ENCODE measurements around the gene DNASE1. TPM values are rescaled to one million over a fixed set of nuclear protein-coding genes. Genes with fewer than 3 reads are reported as not detected.

Gene DNASE1
- polyA plus RNA-seq, 1 of the 3 experiments (the other 2 are of a cell fraction), result 19.8 TPM

- H3K27me3 ChIP-seq (ENCODE audit: insufficient read depth), result no peaks in the 10 kb centered on the region
- H3K36me3 ChIP-seq (replicated peaks in 1 of 2; ENCODE audit: control insufficient read depth in 1 of 2, insufficient read depth in 2 of 2, low read length in 1 of 2), result peaks cover 4 to 35% of the 10 kb centered on the region in 2 experiments
- peaks cover 0 to 4% of the 10 kb centered on the region in 2 experiments; a peak in 1 of 4 replicates for H3K4me1 ChIP-seq (ENCODE audit: control insufficient read depth in 1 of 2, insufficient read depth in 2 of 2, low read depth in 1 of 2, low read length in 1 of 2)
- no peak overlapping the region for H3K4me2 ChIP-seq
- H3K9me2 ChIP-seq, result no peaks in the 10 kb centered on the region
- 89% methylated on average over 17 of the region's 18 CpGs for WGBS (ENCODE audit: low lambda C conversion rate)
- no peaks in the 10 kb centered on the region for H3F3A ChIP-seq (replicated peaks; ENCODE audit: insufficient read depth)
- no peaks in the 10 kb centered on the region for H3K9me3 ChIP-seq
- no peak overlapping the region for H3K27ac ChIP-seq (ENCODE audit: low read depth in 2 of 2, low read length in 1 of 2)
- TF ChIP-seq REST (IDR thresholded peaks at IDR 0.05; ENCODE audit: low read depth, low read length), result no peak
- no peak for TF ChIP-seq CHD2 (IDR thresholded peaks at IDR 0.05; ENCODE audit: low read length, partially characterized antibody)
- TF ChIP-seq RFX5 (IDR thresholded peaks at IDR 0.05; ENCODE audit: low read length), result no peak
- H4K20me1 ChIP-seq (ENCODE audit: insufficient read depth), result no peaks in the 10 kb centered on the region
- no peak overlapping the region for H2AFZ ChIP-seq (ENCODE audit: low read depth)
- no peak for DNase-seq
- no peak overlapping the region for H3K4me3 ChIP-seq (ENCODE audit: low read depth in 2 of 2, low read length in 1 of 2)
- CTCF ChIA-PET, result no interaction called here
- POLR2A ChIA-PET, result no interaction called here
- no peaks in the 10 kb centered on the region for H3K79me2 ChIP-seq (ENCODE audit: insufficient read depth)
- no peak overlapping the region for H3K9ac ChIP-seq
Measured at GRCh38 chr16:3651461-3652372, 2.8 kb upstream of the DNASE1 start.

- Histone ChIP-seq H3K4me1 (ENCODE audit: control insufficient read depth in 1 of 2, insufficient read depth in 2 of 2, low read depth in 1 of 2, low read length in 1 of 2) (peaks cover 0 to 4% of the 10 kb centered on the region in 2 experiments; a peak in 1 of 4 replicates), H3K27me3 (ENCODE audit: insufficient read depth) (no peaks in the 10 kb centered on the region), H2AFZ (ENCODE audit: low read depth) (no peak overlapping the region), H3K36me3 (replicated peaks in 1 of 2; ENCODE audit: control insufficient read depth in 1 of 2, insufficient read depth in 2 of 2, low read length in 1 of 2) (peaks cover 4 to 44% of the 10 kb centered on the region in 2 experiments), H3K4me2 (no peak overlapping the region), H3K4me3 (ENCODE audit: low read depth in 2 of 2, low read length in 1 of 2) (no peak overlapping the region), H3K9ac (no peak overlapping the region), H3K79me2 (ENCODE audit: insufficient read depth) (no peaks in the 10 kb centered on the region), H3K27ac (ENCODE audit: low read depth in 2 of 2, low read length in 1 of 2) (no peak overlapping the region; a peak in 1 of 4 replicates), H3K9me3 (no peaks in the 10 kb centered on the region), H3F3A (replicated peaks; ENCODE audit: insufficient read depth) (no peaks in the 10 kb centered on the region), H4K20me1 (ENCODE audit: insufficient read depth) (no peaks in the 10 kb centered on the region), H3K9me2 (no peaks in the 10 kb centered on the region)
- no peak for TF ChIP-seq TEAD4 (IDR thresholded peaks at IDR 0.05; ENCODE audit: borderline replicate concordance, insufficient read depth)
- TF ChIP-seq RXRA (IDR thresholded peaks at IDR 0.05; ENCODE audit: borderline replicate concordance, low read depth), result no peak
- TF ChIP-seq GABPA (IDR thresholded peaks at IDR 0.05; ENCODE audit: low read depth), result no peak
- TF ChIP-seq JUND (IDR thresholded peaks at IDR 0.05), result no peak
- TF ChIP-seq FOXJ3 (CRISPR knock-in tag; IDR thresholded peaks at IDR 0.05), result no peak
- no peak for TF ChIP-seq NRF1 (IDR thresholded peaks at IDR 0.05; ENCODE audit: low read depth, low read length)
- TF ChIP-seq ZBTB33 (IDR thresholded peaks at IDR 0.05; ENCODE audit: borderline replicate concordance, low read depth), result no peak
- no peak for TF ChIP-seq MEF2A (IDR thresholded peaks at IDR 0.05; ENCODE audit: borderline replicate concordance, low read depth)
- TF ChIP-seq YY1 (IDR thresholded peaks at IDR 0.05; ENCODE audit: low read depth), result no peak
- no peak for TF ChIP-seq RCOR1 (IDR thresholded peaks at IDR 0.05; ENCODE audit: low read length)
- TF ChIP-seq POLR2AphosphoS5 (IDR thresholded peaks at IDR 0.05; ENCODE audit: low read depth, low read length), result no peak
- TF ChIP-seq EP300 (IDR thresholded peaks at IDR 0.05; ENCODE audit: borderline replicate concordance in 1 of 2, low read depth in 1 of 2, low read length in 1 of 2), result no peak
- no peak for TF ChIP-seq SIN3A (IDR thresholded peaks at IDR 0.05; ENCODE audit: borderline replicate concordance, low read depth, low read length)
- TF ChIP-seq ELF1 (IDR thresholded peaks at IDR 0.05), result no peak
- TF ChIP-seq MXI1 (IDR thresholded peaks at IDR 0.05; ENCODE audit: low read depth, low read length), result no peak
- TF ChIP-seq CHD2 (IDR thresholded peaks at IDR 0.05; ENCODE audit: low read length, partially characterized antibody), result no peak
- no peak for TF ChIP-seq GATA2 (CRISPR knock-in tag; IDR thresholded peaks at IDR 0.05)
- no peak for TF ChIP-seq RFX5 (IDR thresholded peaks at IDR 0.05; ENCODE audit: low read length)
- ChIA-PET POLR2A (no interaction called here), CTCF (interaction anchor here (0.9 to 2.5 kb wide), 3 partner anchors 9 to 11 kb away, joined by 3 to 15 read pairs (median 4); no protein-coding TSS in a partner anchor)
- 90% methylated on average over 11 of the region's 14 CpGs for WGBS (ENCODE audit: low lambda C conversion rate)
- DNase-seq, result peak; percentile 22
Measured at GRCh38 chr16:3652373-3653195, 1.9 kb upstream of the DNASE1 start.

Measured in SK-N-SH (cell line).